IPS-18a (cell line): ENCODE measurements around the gene SSBP2.

ENCODE experiments used
- H3K27ac ChIP-seq: one replicate; pipeline ENCODE4 v1.5.1; 2013; ENCODE audit warnings: low read length
- H3K27me3 ChIP-seq: one replicate; pipeline ENCODE4 v1.6.1; 2013; ENCODE audit warnings: mild to moderate bottlenecking, low read length; ENCODE audit not compliant: control insufficient read depth, insufficient read depth
- H3K36me3 ChIP-seq: one replicate; pipeline ENCODE4 v1.6.1; 2013; ENCODE audit warnings: low read depth, low read length; ENCODE audit not compliant: control insufficient read depth
- H3K4me1 ChIP-seq: one replicate; pipeline ENCODE4 v1.6.1; 2013; ENCODE audit warnings: low read depth, low read length; ENCODE audit not compliant: control insufficient read depth
- H3K4me3 ChIP-seq: one replicate; pipeline ENCODE4 v1.5.1; 2013; ENCODE audit warnings: low read length
- H3K9ac ChIP-seq: one replicate; pipeline ENCODE4 v1.6.1; 2013; ENCODE audit warnings: mild to moderate bottlenecking, low read length, moderate library complexity
- H3K9me3 ChIP-seq: one replicate; pipeline ENCODE4 v1.6.1; 2013; ENCODE audit warnings: low read depth, low read length; ENCODE audit not compliant: control insufficient read depth

The SSBP2 gene

GRCh38 chr5:81365541-81365940, 385.4 kb downstream of the SSBP2 start:
- H3K9ac ChIP-seq, result no peak overlapping the region
- H3K36me3 ChIP-seq, result no peaks in the 10 kb centered on the region
- H3K27me3 ChIP-seq, result no peaks in the 10 kb centered on the region
- H3K9me3 ChIP-seq, result no peaks in the 10 kb centered on the region
- H3K4me3 ChIP-seq, result no peak overlapping the region
- no peak overlapping the region for H3K27ac ChIP-seq
- H3K4me1 ChIP-seq, result no peaks in the 10 kb centered on the region

- H3K9me3 ChIP-seq, result no peaks in the 10 kb centered on the region
- H3K9ac ChIP-seq, result no peak overlapping the region
- H3K4me1 ChIP-seq, result peaks cover 7% of the 10 kb centered on the region
- H3K27ac ChIP-seq, result no peak overlapping the region
- H3K4me3 ChIP-seq, result no peak overlapping the region
- no peaks in the 10 kb centered on the region for H3K36me3 ChIP-seq
- H3K27me3 ChIP-seq, result no peaks in the 10 kb centered on the region
Observed at GRCh38 chr5:81363093-81363871, 387.6 kb downstream of the SSBP2 start.
